Choroid plexus epithelial cell (primary cell): Measurements from ENCODE around the gene ACOX3.

ENCODE experiments used
- DNase-seq: peaks from one replicate; pipeline ENCODE4 v3.0.0-alpha.2; 2010; ENCODE audit warnings: low read depth
- H3K4me3 ChIP-seq: 2 replicates; pipeline ENCODE4 v1.5.1; 2011; ENCODE audit warnings: low read depth, mild to moderate bottlenecking, control low read depth, low read length, moderate library complexity
- CTCF ChIP-seq: conservative IDR thresholded peaks from 2 replicates; pipeline ENCODE4 v1.5.1; 2011; ENCODE audit warnings: low read depth, mild to moderate bottlenecking, control low read depth, inconsistent platforms, low read length, moderate library complexity

Gene ACOX3

GRCh38 chr4:8472158-8472688 is 31.7 kb upstream of the ACOX3 start:
- TF ChIP-seq CTCF: peak; percentile 0
- H3K4me3 ChIP-seq: no peak overlapping the region
- no peak for DNase-seq

DNA sequence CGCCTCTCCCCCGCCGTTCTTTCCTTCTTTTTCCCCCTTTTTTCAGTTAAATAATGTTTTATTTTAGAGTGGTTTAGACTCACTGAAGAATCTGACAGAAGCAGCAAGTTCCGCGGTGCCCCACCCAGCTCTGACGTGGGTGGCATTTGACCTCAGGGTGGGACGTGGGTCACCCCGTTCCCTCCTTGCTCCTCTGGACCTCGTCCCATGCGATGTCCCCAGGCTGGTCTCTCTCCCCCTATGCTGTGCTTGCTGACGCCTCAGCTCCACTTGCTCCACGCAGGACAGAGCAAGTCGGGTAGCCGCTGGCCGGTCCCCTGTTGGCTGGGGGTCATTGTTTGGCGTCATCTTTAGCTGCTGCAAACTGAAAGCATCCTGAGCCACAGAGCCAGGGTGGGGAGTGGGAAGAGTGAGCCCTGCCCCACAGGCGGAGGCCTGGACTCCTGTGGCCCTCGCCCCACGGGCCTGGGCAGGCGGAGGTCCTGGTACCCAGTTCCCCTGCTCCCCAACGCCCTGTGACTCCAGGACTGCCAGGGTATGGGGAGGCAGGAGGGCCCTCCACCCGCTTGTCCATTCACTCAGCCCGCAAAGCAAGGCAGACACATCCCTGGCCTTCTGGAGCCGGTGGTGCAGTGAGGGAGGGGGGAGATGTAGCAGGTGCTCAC is 30.8 kb upstream of the ACOX3 start:
- H3K4me3 ChIP-seq: no peak overlapping the region
- DNase-seq: no peak
- TF ChIP-seq CTCF: no peak

DNA sequence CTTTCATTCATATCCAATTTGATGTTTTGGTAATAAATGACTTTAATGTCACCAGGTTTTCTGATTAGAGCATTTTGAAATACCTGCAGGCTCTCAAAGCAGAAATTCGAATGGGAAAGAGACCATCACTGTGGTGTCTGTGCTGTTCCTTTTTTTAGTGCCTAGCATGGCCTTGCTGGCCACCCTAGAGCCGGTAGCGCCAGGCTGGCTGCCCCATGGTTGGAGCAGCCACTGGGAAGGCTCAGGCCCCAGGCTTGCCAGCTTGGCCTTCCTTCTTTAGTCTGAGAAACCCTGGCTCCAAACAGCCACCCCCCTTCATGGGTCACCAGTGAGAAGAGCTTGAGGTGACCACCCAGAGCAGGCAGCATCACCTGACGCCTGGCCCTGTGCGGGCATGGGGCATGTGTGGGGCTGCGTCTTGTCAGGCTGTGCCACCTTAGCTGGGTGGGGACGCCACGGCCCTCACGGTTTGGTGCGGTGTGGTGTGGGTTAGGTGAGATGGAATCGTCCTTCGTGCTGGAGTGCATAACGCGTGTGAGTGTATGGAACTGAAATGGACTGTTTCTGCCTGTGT is 30.0 kb upstream of the ACOX3 start:
- DNase-seq: no peak
- no peak for TF ChIP-seq CTCF
- no peak overlapping the region for H3K4me3 ChIP-seq

DNA sequence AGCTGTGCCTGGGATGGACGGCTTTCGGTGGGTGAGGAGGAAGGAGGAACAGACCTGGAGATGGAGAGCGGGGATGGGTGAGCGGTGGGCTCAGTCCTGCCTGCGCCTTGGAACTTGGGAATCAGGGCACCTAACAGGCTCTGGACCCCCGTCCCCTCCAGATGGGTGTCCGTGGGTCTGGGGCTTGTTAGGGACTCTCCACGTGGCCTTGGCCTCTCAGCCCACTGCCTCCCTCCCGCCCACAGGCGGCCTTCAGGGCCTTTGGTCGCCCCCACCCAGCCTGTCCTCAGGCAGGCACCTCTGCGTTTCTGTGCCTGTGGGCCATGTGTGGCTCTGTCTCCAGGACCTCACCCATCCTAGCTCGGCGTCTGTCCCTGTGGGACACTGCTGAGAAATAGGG is 29.0 kb upstream of the ACOX3 start:
- DNase-seq: no peak
- no peak overlapping the region for H3K4me3 ChIP-seq
- TF ChIP-seq CTCF: no peak

- TF ChIP-seq CTCF: peak; percentile 100
- peak; percentile 83 for DNase-seq
Observed at GRCh38 chr4:8468746-8469535, 28.4 kb upstream of the ACOX3 start.

DNA sequence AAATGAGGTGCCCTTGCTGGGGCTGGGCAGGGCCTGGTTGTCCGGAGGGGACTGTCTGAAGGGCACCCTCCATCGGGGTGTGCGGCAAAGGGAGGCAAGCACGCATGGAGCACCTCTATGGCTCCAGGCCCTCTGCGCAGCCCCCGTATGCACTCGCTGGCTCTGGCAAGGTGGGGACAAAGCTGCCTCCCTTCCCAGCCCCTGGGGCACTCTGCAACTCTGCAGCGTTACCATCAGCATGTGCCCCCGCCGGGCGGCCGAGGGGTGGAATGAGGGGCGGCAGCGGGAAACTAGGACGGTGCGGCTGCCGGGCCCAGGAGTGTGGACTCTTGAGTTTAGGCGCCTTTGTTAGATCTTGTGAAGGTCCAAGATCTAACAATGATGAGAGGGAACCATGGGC is 26.5 kb upstream of the ACOX3 start:
- DNase-seq: no peak
- no peak overlapping the region for H3K4me3 ChIP-seq
- TF ChIP-seq CTCF: no peak

More at GRCh38 chr4:8468746-8469535, 28.4 kb upstream of the ACOX3 start:
- H3K4me3 ChIP-seq: no peak overlapping the region
